Mesodermal cell (in vitro differentiated cells): Measurements from ENCODE around the gene NUDT13. TPM values are rescaled to one million over a fixed set of nuclear protein-coding genes. Genes with fewer than 3 reads are reported as not detected.

Experiments
- H3K27ac ChIP-seq: 2 replicates; pipeline ENCODE4 v1.7.0; 2013; ENCODE audit warnings: mild to moderate bottlenecking, low read depth, low read length, moderate library complexity; ENCODE audit not compliant: severe bottlenecking
- H3K36me3 ChIP-seq: 2 replicates; pipeline ENCODE4 v1.7.1; 2013; ENCODE audit warnings: mild to moderate bottlenecking, low read length, moderate library complexity; ENCODE audit not compliant: control insufficient read depth, insufficient read depth
- H3K4me1 ChIP-seq: one replicate; pipeline ENCODE4 v1.7.1; 2013; ENCODE audit warnings: mild to moderate bottlenecking, low read length; ENCODE audit not compliant: insufficient read depth, control insufficient read depth, poor library complexity, severe bottlenecking
- H3K4me3 ChIP-seq: 2 replicates; pipeline ENCODE4 v1.7.0; 2013; ENCODE audit warnings: low read length, control low read depth, mild to moderate bottlenecking; ENCODE audit not compliant: insufficient read depth, poor library complexity, severe bottlenecking; ENCODE audit errors: extremely low read depth
- H3K9me3 ChIP-seq: 2 replicates; pipeline ENCODE4 v1.7.1; 2013; ENCODE audit warnings: mild to moderate bottlenecking, low read length, moderate library complexity; ENCODE audit not compliant: control insufficient read depth
- WGBS, 2 experiments: methylation state at CpG; one replicate each; pipeline ENCODE4 v1.1.5; 2013; ENCODE audit warnings: missing lambda C conversion rate in 2 of 2; ENCODE audit not compliant: insufficient coverage in 2 of 2; 5-methylcytosine and 5-hydroxymethylcytosine counted together
- polyA plus RNA-seq, 2 experiments: library from polyadenylated mRNA; stranded (reverse); fragments of 50-300 nt; gene quantifications; one replicate each; pipeline ENCODE4 v1.2.3, GENCODE V29; 2013

The NUDT13 gene
- 0.88 TPM for polyA plus RNA-seq (2013, experiment 1 of 2)
- polyA plus RNA-seq (2013, experiment 2 of 2): 1.2 TPM

- Histone ChIP-seq H3K4me1 (no peaks in the 10 kb centered on the region), H3K36me3 (peaks cover 22% of the 10 kb centered on the region), H3K4me3 (peak within 1 kb of the TSS; percentile 41), H3K27ac (peak within 1 kb of the TSS; percentile 83), H3K9me3 (peaks cover 6% of the 10 kb centered on the region)
- WGBS, 2 experiments: 29 to 40% methylated on average over 5 of the region's 5 CpGs
These were observed at the start of gene NUDT13 for GRCh38 chr10:73110345-73110849. Gene NUDT13 (plus strand): TSS chr10:73110455. CDS start chr10:73114366, 3,911 bp downstream.

- Histone ChIP-seq H3K4me3 (no peak overlapping the region), H3K36me3 (peaks cover 52% of the 10 kb centered on the region), H3K4me1 (no peaks in the 10 kb centered on the region), H3K27ac (no peak overlapping the region), H3K9me3 (no peaks in the 10 kb centered on the region)
- 0 to 81% methylated on average over 1 to 2 of the region's 5 CpGs for WGBS, 2 experiments
These were observed 49.3 kb upstream of the NUDT13 start for GRCh38 chr10:73060738-73061635.

DNA sequence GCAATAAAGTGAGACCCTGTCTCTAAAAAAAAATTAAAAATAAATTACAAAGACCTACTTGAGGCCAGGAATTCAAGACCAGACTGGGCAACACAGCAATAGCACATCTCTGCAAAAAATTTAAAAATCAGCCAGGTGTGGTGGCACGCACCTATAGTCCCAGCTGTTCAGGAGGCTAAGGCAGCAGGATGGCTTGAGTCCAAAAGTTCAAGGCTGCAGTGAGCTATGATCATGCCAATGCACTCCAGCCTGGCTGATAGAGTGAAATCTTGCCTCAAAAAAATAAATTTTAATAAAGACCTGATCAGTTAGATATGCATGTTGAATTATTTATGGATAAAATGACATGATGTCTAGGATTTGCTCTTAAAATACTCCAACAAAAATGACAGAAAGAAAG is 48.5 kb upstream of the NUDT13 start:
- Histone ChIP-seq H3K9me3 (no peaks in the 10 kb centered on the region), H3K4me1 (no peaks in the 10 kb centered on the region), H3K4me3 (no peak overlapping the region), H3K36me3 (peaks cover 57% of the 10 kb centered on the region), H3K27ac (no peak overlapping the region)
- 89 to 92% methylated on average over 1 of the region's 1 CpG for WGBS, 2 experiments

GRCh38 chr10:73065441-73065840 is 44.8 kb upstream of the NUDT13 start:
- no peak overlapping the region for H3K4me3 ChIP-seq
- H3K9me3 ChIP-seq: no peaks in the 10 kb centered on the region
- no CpG with 5 or more reads among the region's 1 CpG for WGBS, 2 experiments
- H3K27ac ChIP-seq: no peak overlapping the region
- peaks cover 57% of the 10 kb centered on the region for H3K36me3 ChIP-seq
- no peaks in the 10 kb centered on the region for H3K4me1 ChIP-seq

DNA sequence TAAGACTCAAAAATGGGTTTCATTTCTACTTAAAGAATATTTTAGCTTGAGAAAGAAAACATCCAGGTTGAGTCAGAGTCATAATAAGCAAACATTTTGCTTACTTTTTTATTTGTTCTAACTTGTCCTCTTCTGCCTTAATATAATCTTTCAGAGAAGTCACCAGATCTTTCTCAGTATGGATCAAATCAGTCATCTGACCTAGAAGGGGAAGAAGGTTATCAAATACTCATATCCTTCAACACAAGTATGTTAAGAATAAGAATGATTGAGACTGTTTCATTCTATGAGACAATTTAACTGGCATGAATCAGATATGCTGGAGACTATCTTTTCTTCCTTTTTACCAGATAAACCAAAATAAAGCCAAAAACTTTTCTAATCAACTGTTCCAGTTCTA is 36.6 kb upstream of the NUDT13 start:
- Histone ChIP-seq H3K4me3 (no peak overlapping the region), H3K27ac (no peak overlapping the region), H3K4me1 (no peaks in the 10 kb centered on the region), H3K36me3 (peaks cover 28% of the 10 kb centered on the region), H3K9me3 (no peaks in the 10 kb centered on the region)

DNA sequence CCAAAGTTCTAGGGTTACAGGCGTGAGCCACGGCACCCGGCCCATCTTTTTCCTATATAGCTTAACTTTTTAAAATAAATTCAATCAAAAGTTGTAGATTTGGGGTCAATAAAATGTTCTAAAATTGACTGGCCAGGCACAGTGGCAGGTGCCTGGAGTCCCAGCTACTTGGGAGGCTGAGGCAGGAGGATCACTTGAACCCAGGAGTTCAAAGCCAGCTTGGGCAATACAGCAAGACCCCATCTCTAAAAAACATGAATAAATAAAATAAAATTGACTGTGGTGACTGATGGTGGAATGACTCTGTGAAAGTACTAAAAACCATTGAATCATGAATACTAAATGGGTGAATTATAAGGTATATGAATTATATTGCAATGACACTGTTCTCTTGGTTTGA is 34.4 kb upstream of the NUDT13 start:
- WGBS, 2 experiments: no CpG with 5 or more reads among the region's 3 CpGs
- H3K4me1 ChIP-seq: no peaks in the 10 kb centered on the region
- H3K36me3 ChIP-seq: peaks cover 23% of the 10 kb centered on the region
- no peak overlapping the region for H3K27ac ChIP-seq
- H3K4me3 ChIP-seq: no peak overlapping the region
- H3K9me3 ChIP-seq: no peaks in the 10 kb centered on the region

DNA sequence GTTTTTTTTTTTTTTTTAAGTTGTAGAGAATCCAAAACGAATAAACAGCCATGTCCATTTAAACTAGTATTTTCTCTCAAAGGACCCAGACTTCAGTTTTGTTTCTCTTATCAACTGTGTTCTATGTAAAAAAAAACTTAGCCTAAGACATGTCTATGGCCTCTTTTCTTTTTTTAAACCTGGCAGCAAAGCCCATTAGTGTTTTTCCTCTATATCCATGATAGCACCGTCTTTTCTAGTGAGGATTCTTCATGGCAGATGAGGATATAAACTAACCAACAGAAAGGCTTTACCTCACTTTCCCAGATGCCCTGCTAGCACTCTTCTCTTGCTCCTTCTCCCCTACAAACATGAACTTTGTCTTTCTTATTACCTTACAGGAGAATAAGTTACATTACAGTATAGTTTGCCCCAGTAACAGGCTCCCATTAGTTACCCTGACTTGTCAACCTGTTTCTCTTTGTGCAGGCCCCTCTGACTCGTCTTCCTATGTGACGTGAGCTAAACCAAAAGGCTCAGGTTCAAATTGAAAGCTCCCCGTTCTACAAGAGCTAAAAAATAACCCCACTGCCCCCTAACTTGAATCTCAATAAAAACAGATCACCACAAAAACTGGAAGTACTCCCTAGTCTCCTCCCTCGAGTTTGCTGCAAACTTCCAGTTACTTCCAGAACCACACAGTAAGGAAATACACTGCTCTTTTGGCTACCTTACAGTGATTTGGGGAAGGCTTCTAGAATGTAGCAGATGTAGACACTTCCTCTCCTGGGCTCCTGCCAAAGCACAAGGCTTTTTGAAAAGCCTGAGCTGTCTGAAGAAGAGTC is 33.7 kb upstream of the NUDT13 start:
- H3K9me3 ChIP-seq: no peaks in the 10 kb centered on the region
- no peak overlapping the region for H3K27ac ChIP-seq
- WGBS, 2 experiments: 80 to 86% methylated on average over 5 to 6 of the region's 6 CpGs
- no peak overlapping the region for H3K4me3 ChIP-seq
- peaks cover 16% of the 10 kb centered on the region for H3K36me3 ChIP-seq
- no peaks in the 10 kb centered on the region for H3K4me1 ChIP-seq

GRCh38 chr10:73079779-73080541 is 30.3 kb upstream of the NUDT13 start:
- Histone ChIP-seq H3K9me3 (no peaks in the 10 kb centered on the region), H3K4me3 (no peak overlapping the region), H3K4me1 (no peaks in the 10 kb centered on the region), H3K27ac (no peak overlapping the region), H3K36me3 (peaks cover 9% of the 10 kb centered on the region)
- 100% methylated on average over 1 of the region's 3 CpGs for WGBS, 2 experiments

DNA sequence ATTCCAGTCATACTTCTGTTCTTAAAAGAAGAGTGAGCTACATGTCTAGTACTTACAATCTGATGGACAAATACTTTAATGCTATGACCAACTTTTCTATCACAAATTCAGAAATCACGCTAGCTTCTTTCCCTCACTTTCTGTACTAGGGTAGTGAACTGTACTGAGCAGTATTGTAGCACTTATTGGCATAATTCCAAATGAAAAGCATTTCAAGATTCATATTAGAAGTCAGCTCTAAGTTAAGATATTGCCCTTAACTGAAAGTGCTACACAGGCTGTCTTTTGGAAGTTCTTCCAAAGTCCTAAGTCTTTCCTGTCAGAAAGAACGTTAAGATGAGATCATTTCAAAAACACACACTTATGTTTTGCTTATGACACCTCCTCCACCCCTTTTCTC is 27.0 kb upstream of the NUDT13 start:
- WGBS, 2 experiments: 91 to 93% methylated on average over 1 of the region's 2 CpGs
- Histone ChIP-seq H3K36me3 (peaks cover 5% of the 10 kb centered on the region), H3K4me1 (no peaks in the 10 kb centered on the region), H3K9me3 (no peaks in the 10 kb centered on the region), H3K27ac (no peak overlapping the region), H3K4me3 (no peak overlapping the region)

GRCh38 chr10:73084209-73084608 is 26.0 kb upstream of the NUDT13 start:
- Histone ChIP-seq H3K4me3 (no peak overlapping the region), H3K4me1 (no peaks in the 10 kb centered on the region)
- 63 to 89% methylated on average over 1 to 2 of the region's 5 CpGs for WGBS, 2 experiments

More at GRCh38 chr10:73084209-73084608, 26.0 kb upstream of the NUDT13 start:
- Histone ChIP-seq H3K36me3 (peaks cover 2% of the 10 kb centered on the region), H3K9me3 (no peaks in the 10 kb centered on the region), H3K27ac (no peak overlapping the region)
